ENCODE results near the gene CTNNBL1. TPM values are rescaled to one million over a fixed set of nuclear protein-coding genes. Genes with fewer than 3 reads are reported as not detected.

The CTNNBL1 gene
- total and polyA plus RNA-seq, 12 donors, result 42.2 to 104 (median 52.0) TPM

DNA sequence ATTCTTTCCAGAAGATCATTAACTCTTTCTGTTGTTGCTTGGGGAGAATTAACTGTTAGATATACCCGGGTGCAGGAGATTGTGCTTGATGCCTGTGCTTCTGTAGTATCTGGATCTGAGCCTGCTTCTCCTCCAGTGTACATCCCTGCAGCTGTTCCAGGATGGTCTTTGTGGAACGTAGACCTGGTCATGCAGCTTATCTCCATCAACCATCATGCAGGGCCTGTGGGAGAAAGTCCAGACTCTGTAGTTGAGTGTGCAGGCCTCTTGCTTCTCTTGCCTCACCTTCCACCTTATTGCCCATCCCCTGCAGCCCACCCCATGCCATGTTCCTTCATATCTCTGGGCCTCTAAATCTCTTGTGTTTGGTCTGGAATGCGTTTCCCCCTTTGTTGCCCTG is 133.8 kb downstream of the CTNNBL1 start:
- H3K36me3 ChIP-seq, result peaks cover 0 to 10% (median 0%) of the 10 kb centered on the region in 9 donors
- ATAC-seq, result no peak
- no peaks in the 10 kb centered on the region for H3K4me1 ChIP-seq
- intact Hi-C loops (cut with DNase I), result loop anchor here in 1 of 10 donors (10.0 kb wide), 1 partner anchor 63 kb away; no protein-coding TSS in a partner anchor
- TF ChIP-seq, protein P1, sequence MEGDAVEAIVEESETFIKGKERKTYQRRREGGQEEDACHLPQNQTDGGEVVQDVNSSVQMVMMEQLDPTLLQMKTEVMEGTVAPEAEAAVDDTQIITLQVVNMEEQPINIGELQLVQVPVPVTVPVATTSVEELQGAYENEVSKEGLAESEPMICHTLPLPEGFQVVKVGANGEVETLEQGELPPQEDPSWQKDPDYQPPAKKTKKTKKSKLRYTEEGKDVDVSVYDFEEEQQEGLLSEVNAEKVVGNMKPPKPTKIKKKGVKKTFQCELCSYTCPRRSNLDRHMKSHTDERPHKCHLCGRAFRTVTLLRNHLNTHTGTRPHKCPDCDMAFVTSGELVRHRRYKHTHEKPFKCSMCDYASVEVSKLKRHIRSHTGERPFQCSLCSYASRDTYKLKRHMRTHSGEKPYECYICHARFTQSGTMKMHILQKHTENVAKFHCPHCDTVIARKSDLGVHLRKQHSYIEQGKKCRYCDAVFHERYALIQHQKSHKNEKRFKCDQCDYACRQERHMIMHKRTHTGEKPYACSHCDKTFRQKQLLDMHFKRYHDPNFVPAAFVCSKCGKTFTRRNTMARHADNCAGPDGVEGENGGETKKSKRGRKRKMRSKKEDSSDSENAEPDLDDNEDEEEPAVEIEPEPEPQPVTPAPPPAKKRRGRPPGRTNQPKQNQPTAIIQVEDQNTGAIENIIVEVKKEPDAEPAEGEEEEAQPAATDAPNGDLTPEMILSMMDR (IDR thresholded peaks at IDR 0.05), result no peak
- no peak overlapping the region for H3K27ac ChIP-seq
- H3K9me3 ChIP-seq, result no peaks in the 10 kb centered on the region
- WGBS, 2 donors, result 88 to 93% methylated on average over 3 of the region's 3 CpGs
- no peak for DNase-seq
- H3K27me3 ChIP-seq, result no peaks in the 10 kb centered on the region
- no peak overlapping the region for H3K4me3 ChIP-seq

DNA sequence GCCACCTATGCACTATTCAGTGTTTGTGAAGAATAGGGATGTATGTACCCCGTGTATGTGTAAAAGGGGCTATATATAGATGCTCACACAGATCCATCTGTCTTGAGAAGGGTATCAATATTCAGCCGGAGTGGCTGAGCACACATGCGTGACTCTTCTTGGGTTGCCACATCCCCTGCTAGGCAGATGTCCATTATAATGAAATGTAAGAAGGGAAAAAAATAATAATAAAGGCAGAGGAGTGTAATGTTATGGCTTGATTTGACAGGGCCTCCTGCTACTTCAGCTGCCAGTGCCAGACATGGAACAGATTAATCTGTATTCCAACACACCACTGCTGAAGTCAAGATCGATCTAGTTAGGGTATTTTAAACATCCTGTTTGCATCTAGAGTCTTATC is 134.9 kb downstream of the CTNNBL1 start:
- H3K27me3 ChIP-seq, result no peaks in the 10 kb centered on the region
- intact Hi-C loops (cut with DNase I), result loop anchor here in 1 of 10 donors (10.0 kb wide), 1 partner anchor 64 kb away; no protein-coding TSS in a partner anchor
- TF ChIP-seq, protein P1 (IDR thresholded peaks at IDR 0.05), result no peak
- ATAC-seq, result no peak
- WGBS, 2 donors, result 77 to 78% methylated on average over 4 of the region's 4 CpGs
- no peak overlapping the region for H3K27ac ChIP-seq
- peaks cover 0 to 10% (median 0%) of the 10 kb centered on the region in 9 donors for H3K36me3 ChIP-seq
- H3K4me1 ChIP-seq, result no peaks in the 10 kb centered on the region
- H3K4me3 ChIP-seq, result no peak overlapping the region
- DNase-seq, result no peak
- no peaks in the 10 kb centered on the region for H3K9me3 ChIP-seq

DNA sequence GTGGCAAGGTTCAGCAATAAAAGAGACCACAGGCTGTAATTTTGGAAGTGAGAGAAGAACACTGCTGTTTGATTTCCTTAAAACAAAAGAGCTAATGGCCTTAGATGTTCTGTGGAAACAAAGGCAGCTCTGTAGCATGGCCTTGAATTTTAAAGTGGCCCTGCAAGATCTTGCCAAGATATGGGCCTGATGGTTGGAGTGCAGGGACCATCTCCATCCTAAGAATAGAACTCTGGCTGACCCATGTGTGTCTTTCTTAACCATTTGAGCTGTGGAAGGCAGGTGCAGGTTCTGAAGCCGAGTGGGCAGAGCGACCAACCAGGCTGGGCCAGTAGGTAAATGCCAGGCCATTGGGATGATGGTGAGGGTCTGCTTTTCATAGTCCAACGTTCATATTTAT is 135.3 kb downstream of the CTNNBL1 start:
- no peak overlapping the region for H3K4me3 ChIP-seq
- TF ChIP-seq, protein P1 (IDR thresholded peaks at IDR 0.05), result no peak
- 90 to 99% methylated on average over 3 of the region's 3 CpGs for WGBS, 2 donors
- H3K4me1 ChIP-seq, result no peaks in the 10 kb centered on the region
- H3K27me3 ChIP-seq, result no peaks in the 10 kb centered on the region
- peaks cover 0 to 10% (median 0%) of the 10 kb centered on the region in 9 donors for H3K36me3 ChIP-seq
- intact Hi-C loops (cut with DNase I), result loop anchor here in 1 of 10 donors (10.0 kb wide), 1 partner anchor 64 kb away; no protein-coding TSS in a partner anchor
- ATAC-seq (no peak), DNase-seq (no peak)
- H3K9me3 ChIP-seq, result no peaks in the 10 kb centered on the region
- no peak overlapping the region for H3K27ac ChIP-seq

DNA sequence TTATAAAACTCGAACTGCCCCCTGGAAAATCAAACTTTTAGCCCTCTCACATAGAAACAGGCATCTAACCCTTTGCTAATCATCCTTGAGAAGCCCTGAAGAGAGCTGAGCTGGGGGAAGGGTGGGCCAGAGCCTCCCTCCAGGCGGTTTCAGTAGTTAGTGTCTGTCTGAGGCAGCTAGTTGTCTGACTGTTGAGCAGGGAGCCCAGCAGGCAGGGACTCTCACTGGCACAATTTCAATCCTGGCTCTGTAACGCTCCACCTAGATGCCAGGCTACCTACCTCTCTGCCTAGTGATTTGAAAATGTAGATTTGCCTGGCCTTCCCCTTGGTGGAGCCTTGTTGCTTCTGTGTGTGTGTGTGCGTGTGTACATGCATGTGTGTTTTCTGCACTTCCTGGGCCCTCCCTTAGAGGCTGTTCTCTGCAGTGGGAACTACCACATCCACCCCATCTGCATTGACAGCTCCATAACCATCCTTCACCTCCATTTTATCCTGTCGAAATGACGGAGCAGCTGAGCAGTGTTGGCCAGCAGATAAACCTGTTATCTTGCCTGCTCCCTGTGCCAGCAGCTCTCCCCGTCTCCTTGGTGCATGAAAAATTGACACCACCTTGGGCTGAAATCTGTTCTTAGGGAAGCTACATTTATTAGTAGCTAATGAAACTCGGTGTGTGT is 139.5 kb downstream of the CTNNBL1 start:
- Histone ChIP-seq H3K4me1 (peaks cover 0 to 14% (median 0%) of the 10 kb centered on the region in 9 donors), H3K9me3 (no peaks in the 10 kb centered on the region), H3K27me3 (no peaks in the 10 kb centered on the region), H3K36me3 (peaks cover 0 to 10% (median 0%) of the 10 kb centered on the region in 9 donors), H3K4me3 (no peak overlapping the region), H3K27ac (no peak overlapping the region)
- intact Hi-C loops (cut with DNase I), result loop anchor here in 1 of 10 donors (10.0 kb wide), 1 partner anchor 61 kb away; no protein-coding TSS in a partner anchor
- TF ChIP-seq, protein P1 (IDR thresholded peaks at IDR 0.05), result no peak
- ATAC-seq (peak in 1 of 8 donors; percentile 69), DNase-seq (no peak)
- 72 to 76% methylated on average over 8 of the region's 8 CpGs for WGBS, 2 donors

All from heart right ventricle (tissue), 16 donors.